ENCODE data around the gene PNPO.

- TF ChIP-seq SIN3A (IDR thresholded peaks at IDR 0.05; ENCODE audit: borderline replicate concordance, low read depth, low read length) (no peak), CTCF (IDR thresholded peaks at IDR 0.05) (no peak), POLR2AphosphoS5 (IDR thresholded peaks at IDR 0.05; ENCODE audit: low read depth, low read length) (no peak)
Observed at GRCh38 chr17:47955497-47956461, 14.4 kb downstream of the PNPO start.
